Stimulated activated CD8-positive, alpha-beta memory T cell treated with anti-CD3 and anti-CD28 coated beads, Interleukin-4, amount 100 ng/mL, for 1 hour (primary cell): Measurements from ENCODE around the gene ITSN1.

Experiments used
- DNase-seq, 2 donors: peaks; one replicate each; pipeline ENCODE4 v3.0.0-alpha.2; 2020; ENCODE audit warnings: low read depth in 2 of 2, low spot score in 1 of 2

Gene ITSN1

GRCh38 chr21:33836408-33836807 is 194.1 kb downstream of the ITSN1 start:
- no peak for DNase-seq

DNA sequence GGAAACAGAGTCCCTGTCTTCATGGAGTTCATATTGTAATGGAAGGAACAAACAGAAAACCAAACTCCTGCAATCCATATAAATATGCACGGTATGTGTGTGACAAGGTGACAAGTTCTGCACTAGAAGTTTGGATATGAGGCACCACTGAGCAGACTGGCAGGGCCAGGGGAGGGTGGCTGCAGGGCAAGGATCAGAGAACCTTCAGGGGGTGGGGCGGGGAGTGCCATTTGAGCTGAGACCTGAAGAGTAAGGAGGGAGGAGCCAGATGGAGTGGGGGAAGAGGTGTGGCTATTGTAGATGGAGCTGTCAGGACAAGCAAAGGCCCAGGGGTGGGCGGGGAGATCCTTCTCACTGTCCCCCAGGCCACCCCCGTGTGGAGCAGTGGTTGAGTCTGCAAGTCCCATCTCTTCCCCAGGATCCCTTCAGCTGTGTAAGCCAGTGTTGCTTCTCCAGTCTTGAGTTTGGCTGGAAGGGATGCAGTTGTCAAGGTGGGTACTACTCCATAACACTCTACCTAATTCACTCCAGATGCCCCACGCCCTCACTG is 196.9 kb downstream of the ITSN1 start:
- no peak for DNase-seq

DNA sequence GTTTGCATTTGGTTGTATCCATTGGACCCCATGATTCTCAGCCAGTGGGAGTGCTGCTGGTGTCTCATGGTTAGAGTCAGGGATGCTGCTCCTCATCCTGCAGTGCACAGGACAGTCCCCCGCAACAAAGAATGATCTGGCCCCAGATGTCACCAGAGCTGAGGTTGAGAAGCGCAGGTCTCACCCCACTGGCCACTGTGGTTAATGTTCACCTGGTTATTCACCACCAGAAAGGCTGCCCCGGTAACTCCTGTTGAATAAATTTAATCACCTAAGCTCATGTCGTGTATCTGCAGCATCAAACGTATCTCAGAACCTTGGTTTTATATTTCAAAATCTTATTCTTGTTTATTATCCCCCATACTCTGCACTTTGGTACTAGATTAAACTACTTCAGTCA is 197.5 kb downstream of the ITSN1 start:
- DNase-seq = no peak

GRCh38 chr21:33840771-33841170 is 198.5 kb downstream of the ITSN1 start:
- DNase-seq = no peak

GRCh38 chr21:33841561-33841960 is 199.3 kb downstream of the ITSN1 start:
- DNase-seq = no peak

DNA sequence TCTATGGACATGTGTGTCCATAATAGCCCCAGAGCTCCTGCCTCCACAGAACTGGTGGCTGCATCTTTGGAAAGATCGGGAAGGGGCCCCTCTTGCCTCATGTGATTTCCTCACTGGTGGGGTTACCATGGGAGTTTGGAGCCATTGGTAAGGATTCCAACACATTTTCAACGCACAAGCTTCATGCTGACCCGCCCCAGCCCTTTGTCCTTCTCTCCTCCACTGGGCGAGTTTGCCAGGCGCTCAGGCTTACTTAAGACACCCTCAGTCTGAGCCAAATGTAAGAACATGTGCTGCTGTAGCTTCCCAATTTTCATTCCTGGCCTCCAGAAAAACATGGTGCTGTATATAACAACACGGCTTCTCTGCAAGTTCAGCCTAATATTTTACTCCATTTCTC is 200.9 kb downstream of the ITSN1 start:
- no peak for DNase-seq

- no peak for DNase-seq
These were observed 202.0 kb downstream of the ITSN1 start for GRCh38 chr21:33844104-33844889.

- DNase-seq = no peak
These were observed 202.5 kb downstream of the ITSN1 start for GRCh38 chr21:33844890-33845205.

DNA sequence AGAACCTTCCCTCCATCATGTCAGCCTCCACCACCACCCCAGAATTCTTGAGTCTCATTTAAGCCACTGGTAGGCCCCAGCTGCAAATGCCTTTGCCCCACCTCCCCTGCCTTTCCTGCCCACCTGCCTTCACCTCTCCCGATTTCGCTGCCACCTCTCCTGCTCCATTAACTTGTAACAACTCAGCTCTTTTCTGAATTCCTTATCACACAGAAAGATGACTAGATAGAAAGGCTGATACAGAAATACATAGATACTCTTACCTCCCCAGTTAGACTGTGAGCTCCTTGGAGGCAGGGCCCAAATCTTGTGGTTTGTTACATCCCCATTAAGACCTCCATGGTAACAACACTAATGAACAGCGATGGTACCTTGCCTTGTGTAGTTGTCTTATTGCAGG is 203.8 kb downstream of the ITSN1 start:
- DNase-seq = no peak

DNA sequence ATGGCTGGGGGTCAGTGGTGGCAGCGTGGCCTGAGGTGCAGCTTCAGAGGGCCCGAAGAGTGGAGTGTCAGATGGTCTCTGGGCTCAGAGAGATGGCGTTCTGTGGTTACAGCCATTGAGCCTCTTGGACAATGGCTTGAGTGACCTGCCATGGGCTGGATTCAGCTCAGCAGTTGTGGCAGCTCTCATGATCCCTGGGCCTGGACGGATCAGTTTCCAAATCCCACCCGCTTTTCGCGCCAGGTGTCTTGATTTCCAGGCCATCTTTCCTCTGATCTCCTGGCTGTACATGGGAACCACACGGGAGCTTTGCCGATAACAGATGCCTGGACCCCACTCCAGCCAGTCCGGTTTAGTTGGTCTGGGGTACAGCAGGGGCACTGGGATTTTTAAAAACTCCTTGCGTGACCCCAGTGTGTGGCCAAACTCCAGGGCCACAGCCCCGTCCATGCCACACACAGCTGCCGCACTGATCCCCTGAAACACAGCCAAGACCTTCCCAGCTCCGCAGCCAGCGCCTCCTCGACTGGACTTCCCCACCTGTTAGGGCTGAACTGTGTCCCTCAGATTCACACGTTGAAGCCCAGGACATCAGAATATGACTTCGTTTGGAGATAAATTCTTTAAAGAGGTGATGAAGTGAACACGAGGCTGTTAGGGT is 205.4 kb downstream of the ITSN1 start:
- DNase-seq = no peak

GRCh38 chr21:33848249-33848953 is 206.1 kb downstream of the ITSN1 start:
- DNase-seq = no peak

GRCh38 chr21:33849834-33850233 is 207.5 kb downstream of the ITSN1 start:
- DNase-seq = no peak

GRCh38 chr21:33850401-33850800 is 208.1 kb downstream of the ITSN1 start:
- no peak for DNase-seq

- DNase-seq = no peak
These were observed 208.7 kb downstream of the ITSN1 start for GRCh38 chr21:33850985-33851384.

DNA sequence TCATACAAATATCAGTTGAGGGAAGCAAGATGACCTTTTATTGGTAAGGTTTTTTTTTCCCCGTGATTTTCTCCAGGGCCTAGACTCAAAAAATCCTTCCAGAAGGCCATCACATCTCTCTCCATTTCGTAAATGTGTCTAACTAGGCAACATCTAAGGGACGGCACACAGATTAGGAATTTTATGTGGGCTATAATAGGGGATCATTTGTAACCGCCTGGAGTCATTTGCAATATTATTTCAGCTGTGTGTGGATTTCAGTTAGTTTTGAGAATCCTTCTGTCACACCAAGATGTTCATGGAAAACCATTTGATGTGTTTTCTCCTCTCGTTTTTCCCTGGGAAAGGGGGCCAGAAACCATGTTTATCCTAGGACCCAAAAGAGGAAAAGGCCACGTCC is 210.2 kb downstream of the ITSN1 start:
- no peak for DNase-seq

DNA sequence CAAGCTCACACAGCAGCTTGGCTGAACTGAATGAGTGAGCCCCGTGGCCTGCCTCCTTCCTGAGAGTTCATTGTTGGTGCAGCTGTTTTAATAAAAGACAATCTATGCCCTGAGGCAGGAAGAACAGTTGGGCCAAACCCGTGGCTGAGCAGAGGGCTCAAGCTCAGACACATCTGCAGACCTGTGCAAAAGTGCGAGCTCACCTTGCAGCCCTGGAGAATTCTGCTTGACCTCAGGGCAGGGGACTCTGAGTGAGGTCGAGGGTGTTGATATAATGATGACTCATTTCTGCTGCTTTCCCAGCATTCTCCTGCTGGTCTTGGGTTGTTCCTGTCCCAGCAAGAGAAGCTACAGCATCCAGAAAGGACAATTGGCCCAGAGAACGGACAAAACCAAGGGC is 212.3 kb downstream of the ITSN1 start:
- DNase-seq = no peak

GRCh38 chr21:33855190-33855589 is 212.9 kb downstream of the ITSN1 start:
- DNase-seq = no peak

DNA sequence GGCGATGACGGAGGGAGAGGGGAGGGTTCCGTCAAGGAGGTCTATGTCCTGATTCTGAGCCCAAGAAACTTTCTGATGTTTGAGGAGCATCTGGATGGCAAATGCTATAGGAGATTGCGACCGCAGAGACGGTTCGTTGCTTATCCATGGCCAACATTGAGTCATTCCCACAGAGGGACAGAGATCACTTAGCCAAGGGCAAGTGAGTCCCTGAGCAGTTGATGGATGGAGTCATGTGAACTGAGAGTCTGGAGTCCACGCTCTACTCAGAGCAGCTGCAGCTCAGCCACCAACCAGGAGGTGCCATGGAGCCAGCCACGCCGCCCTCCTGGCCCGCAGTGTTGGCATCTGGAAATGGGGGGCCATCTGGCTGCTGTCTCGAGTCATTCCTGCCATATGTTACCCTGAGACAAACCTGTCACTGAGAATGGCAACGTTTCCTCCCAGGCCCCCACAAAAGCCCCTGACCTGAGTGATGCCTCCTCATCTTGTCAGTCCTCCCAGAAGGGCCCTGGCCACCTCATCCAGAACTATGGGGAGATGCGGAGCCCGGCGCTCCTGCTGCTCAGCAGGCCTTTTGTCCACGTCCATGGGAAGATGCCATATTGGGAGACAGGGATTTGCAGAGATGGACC is 214.7 kb downstream of the ITSN1 start:
- no peak for DNase-seq

- DNase-seq = no peak
These were observed 215.8 kb downstream of the ITSN1 start for GRCh38 chr21:33857846-33858666.

- DNase-seq = no peak
These were observed 216.5 kb downstream of the ITSN1 start for GRCh38 chr21:33858667-33859372.
